Suprapubic skin (tissue), 4 donors: ENCODE measurements around the gene PDE6B. TPM values are rescaled to one million over a fixed set of nuclear protein-coding genes. Genes with fewer than 3 reads are reported as not detected.
"Not testable (repeated sequence)": the region's sequence is repeated elsewhere in the genome, so short reads cannot be mapped to it uniquely, and the experiment has no call there.

Experiments used
- DNase-seq, 2 donors: peaks; one replicate each; pipeline ENCODE4 v3.0.0-alpha.2; 2019; ENCODE audit warnings: low spot score in 2 of 2
- H3K27ac ChIP-seq: fragments of 200-600 bp; sonication (generic); one replicate; pipeline ENCODE4 v1.5.1; 2019
- H3K27me3 ChIP-seq: fragments of 200-600 bp; sonication (generic); one replicate; pipeline ENCODE4 v1.5.1; 2019
- H3K36me3 ChIP-seq: fragments of 200-600 bp; sonication (generic); one replicate; pipeline ENCODE4 v1.5.1; 2019
- H3K4me1 ChIP-seq: fragments of 200-600 bp; sonication (generic); one replicate; pipeline ENCODE4 v1.5.1; 2019
- H3K4me3 ChIP-seq: fragments of 200-600 bp; sonication (generic); one replicate; pipeline ENCODE4 v1.5.1; 2019; ENCODE audit warnings: mild to moderate bottlenecking
- H3K9me3 ChIP-seq: fragments of 200-600 bp; sonication (generic); one replicate; pipeline ENCODE4 v1.5.1; 2019
- CTCF ChIP-seq, 2 donors: fragments of 200-600 bp in 1 of 2; fragments of 450-650 bp in 1 of 2; sonication (generic) in 1 of 2; IDR thresholded peaks; one replicate each; pipeline ENCODE4 v1.5.1; 2016 to 2019; ENCODE audit warnings: antibody characterized with exemption in 2 of 2, mild to moderate bottlenecking in 1 of 2, moderate library complexity in 1 of 2
- EP300 ChIP-seq: sonication (generic); formaldehyde crosslinking; IDR thresholded peaks from one replicate; pipeline ENCODE4 v1.6.1; 2017; ENCODE audit warnings: antibody characterized with exemption
- POLR2A ChIP-seq, 2 donors: fragments of 450-650 bp; IDR thresholded peaks; one replicate each; pipeline ENCODE4 v1.6.1; 2017; ENCODE audit warnings: antibody characterized with exemption in 2 of 2, mild to moderate bottlenecking in 2 of 2, moderate library complexity in 2 of 2
- POLR2AphosphoS5 ChIP-seq, 3 donors: sonication (generic); formaldehyde crosslinking; IDR thresholded peaks; one replicate each; pipeline ENCODE4 v1.6.1; 2017; ENCODE audit warnings: antibody characterized with exemption in 3 of 3
- WGBS: methylation state at CpG from one replicate; pipeline ENCODE4 v1.1.5; 2018; 5-methylcytosine and 5-hydroxymethylcytosine counted together
- total RNA-seq, 4 donors: library from RNA; depleted of rRNA; stranded (reverse); fragments of >200 nt; gene quantifications; one replicate each; pipeline ENCODE4 v1.1.0, GENCODE V29; 2016

Gene PDE6B
- total RNA-seq, 4 donors from 2014 or later, result 0.95 to 9.5 TPM; not detected in 2

DNA sequence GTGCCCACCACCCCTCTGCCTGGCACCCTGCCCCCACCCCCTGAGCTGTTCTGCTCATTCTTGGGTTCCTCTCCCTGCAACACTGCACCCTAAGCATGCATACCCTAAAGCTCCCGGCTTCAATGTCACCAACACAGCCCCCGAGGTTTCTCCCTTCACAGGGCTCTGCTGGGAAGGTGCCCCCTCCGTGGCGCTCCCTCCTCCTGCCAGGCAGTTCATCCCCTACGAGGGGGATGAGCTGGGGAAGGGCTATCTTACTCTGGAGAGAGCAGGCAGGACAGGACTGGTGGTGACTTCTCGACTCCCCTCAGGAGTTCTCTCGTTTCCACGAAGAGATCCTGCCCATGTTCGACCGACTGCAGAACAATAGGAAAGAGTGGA lies 42.2 kb downstream of the PDE6B start:
- WGBS, result 68% methylated on average over 10 of the region's 10 CpGs
- TF ChIP-seq EP300 (no peak), CTCF (IDR thresholded peaks at IDR 0.05) (no peak), POLR2AphosphoS5 (IDR thresholded peaks at IDR 0.05) (no peak), POLR2A (IDR thresholded peaks at IDR 0.05) (no peak)

DNA sequence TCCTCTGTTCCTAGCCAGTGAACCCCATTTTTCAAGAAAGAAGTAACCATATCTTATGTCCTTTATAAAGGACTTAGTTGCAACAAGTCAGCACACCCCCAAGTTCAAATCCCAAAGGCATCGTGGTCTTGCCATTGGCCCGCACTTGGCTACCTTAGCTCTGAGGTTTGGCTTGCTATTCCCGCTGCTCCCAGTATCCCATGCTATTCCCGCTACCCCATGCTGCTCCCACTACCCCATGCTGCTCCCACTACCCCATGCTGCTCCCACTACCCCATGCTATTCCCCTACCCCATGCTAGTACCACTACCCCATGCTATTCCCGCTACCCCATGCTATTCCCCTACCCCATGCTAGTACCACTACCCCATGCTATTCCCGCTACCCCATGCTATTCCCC lies 42.8 kb downstream of the PDE6B start:
- H3K4me3 ChIP-seq, DNase-seq, H3K9me3 ChIP-seq, H3K27ac ChIP-seq: not testable (repeated sequence)
- Histone ChIP-seq H3K36me3 (peaks cover 22% of the 10 kb centered on the region), H3K27me3 (peaks cover 15% of the 10 kb centered on the region), H3K4me1 (peaks cover 15% of the 10 kb centered on the region)
- 91% methylated on average over 6 of the region's 6 CpGs for WGBS

More for the DNA sequence above, 42.2 kb downstream of the PDE6B start:
- Histone ChIP-seq H3K4me3 (no peak overlapping the region), H3K36me3 (peaks cover 20% of the 10 kb centered on the region), H3K9me3 (no peaks in the 10 kb centered on the region), H3K4me1 (peaks cover 11% of the 10 kb centered on the region), H3K27me3 (peaks cover 20% of the 10 kb centered on the region), H3K27ac (no peak overlapping the region)
- no peak for DNase-seq

DNA sequence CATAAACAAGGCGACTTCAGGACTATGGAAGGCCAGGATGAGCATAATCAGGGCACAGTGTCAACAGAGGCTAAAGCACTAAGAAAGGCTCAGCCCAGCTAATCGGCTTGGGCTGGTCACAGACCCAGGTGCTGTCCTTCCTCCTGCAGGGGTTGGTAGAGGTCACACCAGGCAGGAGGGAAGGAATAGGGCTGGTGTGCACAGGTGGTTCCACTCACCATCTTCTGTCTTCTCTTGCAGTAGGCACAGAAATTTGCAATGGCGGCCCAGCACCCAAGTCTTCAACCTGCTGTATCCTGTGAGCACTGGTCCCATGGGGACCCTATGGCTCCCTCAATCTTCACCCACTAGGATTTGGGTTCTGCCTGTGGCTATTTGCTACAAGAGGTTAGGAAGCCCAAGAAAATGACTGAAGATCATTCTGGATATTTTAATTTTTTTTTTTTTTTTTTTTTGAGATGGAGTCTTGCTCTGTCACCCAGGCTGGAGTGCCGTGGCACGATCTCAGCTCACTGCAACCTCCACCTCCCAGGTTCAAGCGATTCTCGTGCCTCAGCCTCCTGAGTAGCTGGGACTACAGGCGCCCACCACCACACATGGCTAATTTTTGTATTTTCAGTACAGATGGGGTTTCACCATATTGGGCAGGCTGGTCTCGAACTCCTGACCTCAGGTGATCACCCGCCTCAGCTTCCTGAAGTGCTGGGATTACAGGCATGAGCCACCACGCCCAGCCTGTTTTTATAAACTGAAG lies 44.6 kb downstream of the PDE6B start:
- Histone ChIP-seq H3K4me1 (peaks cover 14% of the 10 kb centered on the region), H3K36me3 (peaks cover 22% of the 10 kb centered on the region)
- WGBS, result 91% methylated on average over 11 of the region's 11 CpGs
- H3K4me3 ChIP-seq, H3K27me3 ChIP-seq, DNase-seq, H3K27ac ChIP-seq, H3K9me3 ChIP-seq: not testable (repeated sequence)

DNA sequence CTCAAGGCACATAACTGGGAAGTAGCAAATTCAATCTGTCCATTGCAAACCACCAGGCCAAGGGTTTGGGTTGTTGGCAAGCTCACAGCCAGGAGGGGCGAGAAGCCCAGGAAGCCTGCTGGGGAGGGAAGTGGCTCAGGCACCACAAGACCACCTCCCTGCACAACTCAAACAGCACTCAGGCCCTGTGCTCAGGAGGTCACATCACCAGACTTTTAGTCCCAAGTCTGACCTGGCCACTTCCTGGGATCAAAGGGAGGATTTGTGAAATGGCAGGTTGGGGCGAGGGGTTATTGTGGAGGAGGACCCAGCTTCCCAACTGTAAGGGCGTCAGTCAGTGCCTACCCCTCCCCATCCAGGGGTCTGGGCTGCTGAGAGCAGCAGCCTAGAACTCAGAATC lies 46.4 kb downstream of the PDE6B start:
- DNase-seq, result no peak
- Histone ChIP-seq H3K9me3 (no peaks in the 10 kb centered on the region), H3K4me1 (peaks cover 32% of the 10 kb centered on the region), H3K27me3 (no peaks in the 10 kb centered on the region), H3K27ac (no peak overlapping the region), H3K4me3 (no peak overlapping the region), H3K36me3 (peaks cover 22% of the 10 kb centered on the region)
- WGBS, result no CpG with 5 or more reads among the region's 3 CpGs
- TF ChIP-seq POLR2A (IDR thresholded peaks at IDR 0.05), result no peak
- no peak for TF ChIP-seq EP300
- no peak for TF ChIP-seq POLR2AphosphoS5 (IDR thresholded peaks at IDR 0.05)
- TF ChIP-seq CTCF (IDR thresholded peaks at IDR 0.05), result no peak

DNA sequence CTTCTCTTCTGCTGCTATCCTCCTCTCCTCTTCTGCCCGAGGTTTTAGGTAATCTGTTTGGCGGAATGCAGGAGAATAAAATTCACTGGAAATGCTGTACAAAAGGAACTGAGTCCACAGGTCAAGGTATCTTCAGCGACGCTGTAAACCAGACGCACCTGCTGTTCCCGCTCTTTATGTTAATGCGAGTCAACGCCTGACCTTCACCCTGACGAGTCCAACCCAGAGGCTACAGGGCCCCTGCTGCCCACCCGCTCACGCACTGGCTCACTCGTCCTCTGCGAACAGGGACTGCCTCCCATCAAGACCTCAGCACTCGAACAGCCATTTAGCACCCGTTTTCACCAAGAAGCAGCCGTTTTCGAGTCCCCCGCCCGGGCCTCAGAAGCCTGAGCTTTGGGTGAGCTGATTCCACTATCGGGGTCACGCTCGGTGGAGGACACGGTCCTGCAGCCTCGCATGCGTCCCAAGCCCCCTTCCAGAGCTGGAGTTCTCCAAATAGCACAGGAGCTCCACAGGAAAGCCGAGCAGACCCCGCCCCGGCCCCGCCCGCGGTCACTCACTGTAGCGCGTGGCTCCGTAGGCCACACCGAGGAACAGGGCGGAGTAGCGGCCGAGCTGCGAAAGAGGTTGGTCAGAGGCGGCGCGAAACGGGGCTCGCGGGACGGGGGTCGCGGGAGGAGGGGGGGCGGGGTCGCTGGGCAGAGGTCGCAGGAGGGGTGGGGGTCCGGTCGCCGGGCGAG lies 48.1 kb downstream of the PDE6B start:
- no peak for TF ChIP-seq EP300
- no peak for TF ChIP-seq CTCF (IDR thresholded peaks at IDR 0.05)
- no peak for TF ChIP-seq POLR2AphosphoS5 (IDR thresholded peaks at IDR 0.05)
- TF ChIP-seq POLR2A (IDR thresholded peaks at IDR 0.05), result no peak
- DNase-seq, result no peak
- H3K9me3 ChIP-seq, result no peaks in the 10 kb centered on the region
- peak overlapping the region; percentile 87 for H3K4me3 ChIP-seq
- peaks cover 50% of the 10 kb centered on the region for H3K4me1 ChIP-seq
- peaks cover 22% of the 10 kb centered on the region for H3K36me3 ChIP-seq
- no peaks in the 10 kb centered on the region for H3K27me3 ChIP-seq
- 21% methylated on average over 23 of the region's 55 CpGs for WGBS
- peak overlapping the region; percentile 87 for H3K27ac ChIP-seq
